ENCODE measurements around the gene RASAL2.
A peak's percentile ranks its signal among the peaks of the same experiment; 100 is the strongest.
"Not testable (repeated sequence)": the region's sequence is repeated elsewhere in the genome, so short reads cannot be mapped to it uniquely, and the experiment has no call there.

The RASAL2 gene

DNA sequence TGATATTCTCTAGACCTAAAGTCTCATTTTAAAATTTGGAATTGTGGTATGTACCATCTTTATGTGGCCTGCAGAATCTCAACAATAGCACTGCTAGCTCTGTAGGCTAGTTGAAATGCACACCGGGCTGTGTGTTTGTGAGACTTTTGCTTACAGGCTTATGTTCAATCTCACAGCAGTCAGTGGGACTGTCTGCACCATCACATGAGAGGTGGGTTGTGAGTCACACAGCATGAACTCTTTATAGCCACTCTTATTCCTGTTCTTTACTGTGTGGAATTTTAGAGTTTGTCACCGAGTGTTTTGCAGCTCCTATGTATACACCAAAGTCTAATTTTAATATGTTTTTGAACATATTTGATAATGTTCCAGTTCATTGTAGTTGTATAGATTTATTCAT lies 74.6 kb downstream of the RASAL2 start:
- no peak for DNase-seq

DNA sequence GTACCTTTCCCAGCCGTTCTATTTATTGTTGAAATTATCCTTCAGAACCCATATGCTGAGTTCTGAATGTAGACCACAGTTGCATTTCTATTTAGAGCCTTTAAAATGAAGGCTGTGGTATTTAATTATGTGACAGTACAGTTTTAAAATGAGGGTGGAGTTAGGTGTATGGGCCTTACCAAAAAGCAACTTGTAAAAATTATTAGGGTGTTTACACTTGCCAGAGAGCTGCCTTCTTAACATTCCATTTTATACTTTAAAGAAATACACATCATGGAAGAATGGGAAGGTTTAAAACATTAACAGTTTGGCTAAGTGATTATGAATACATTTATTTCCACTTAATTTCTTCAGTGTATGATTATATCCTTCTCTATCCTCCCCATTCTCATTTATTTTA lies 75.7 kb downstream of the RASAL2 start:
- DNase-seq = no peak

DNA sequence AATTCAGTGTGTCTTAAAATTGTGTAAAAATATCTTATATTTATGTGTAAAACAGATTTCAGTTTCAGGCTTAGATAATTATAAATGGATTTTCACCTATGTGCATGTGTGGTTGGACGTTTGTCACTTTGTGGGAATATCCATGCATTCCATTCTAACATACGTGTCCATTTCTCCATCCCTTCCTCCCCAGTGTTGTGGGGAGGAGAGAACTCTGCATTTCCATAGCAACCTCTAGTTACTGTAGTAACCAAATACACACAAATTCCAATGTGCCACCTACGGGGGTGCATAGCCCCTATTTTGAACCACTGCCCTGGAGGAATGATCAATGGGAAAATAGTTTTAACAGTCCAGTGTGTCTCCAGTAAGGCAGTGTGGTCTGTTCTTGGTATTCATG lies 79.0 kb downstream of the RASAL2 start:
- DNase-seq = no peak

DNA sequence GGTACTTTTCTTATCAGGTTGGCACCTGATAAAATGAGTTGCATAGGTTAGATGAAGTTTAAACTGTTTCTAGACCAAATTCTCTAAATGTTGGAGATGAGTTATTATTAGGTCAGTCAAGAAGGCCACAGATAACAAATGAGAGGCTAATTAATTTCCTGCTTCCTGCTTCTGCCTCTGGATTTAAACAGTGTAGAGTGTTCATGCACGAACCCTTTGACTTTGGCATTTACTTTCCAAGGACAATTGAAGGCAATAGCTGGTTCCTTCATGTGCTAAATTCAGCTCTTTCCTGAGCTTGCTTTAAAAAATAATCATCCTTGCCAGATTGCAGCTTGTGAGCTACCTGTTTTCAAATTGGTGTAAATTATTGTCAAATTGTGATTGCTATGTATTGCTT lies 80.6 kb downstream of the RASAL2 start:
- DNase-seq = no peak

DNA sequence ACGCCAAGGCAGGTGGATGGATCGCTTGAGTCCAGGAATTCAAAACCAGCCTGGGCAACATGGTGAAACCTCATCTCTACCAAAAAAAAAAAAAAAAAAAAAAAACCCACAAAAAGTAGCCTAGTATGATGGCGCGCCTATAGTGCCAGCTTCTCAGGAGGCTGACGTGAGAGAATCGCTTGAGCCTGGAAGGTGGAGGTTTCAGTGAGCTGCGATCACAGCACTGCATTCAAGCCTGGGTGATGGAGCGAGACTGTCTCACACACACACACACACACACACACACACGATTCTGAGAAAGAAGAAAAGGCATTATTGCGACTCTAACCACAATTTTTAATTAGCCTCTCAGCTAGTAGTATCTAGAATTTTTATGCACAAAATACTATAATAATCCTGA lies 86.5 kb downstream of the RASAL2 start:
- DNase-seq = no peak

DNA sequence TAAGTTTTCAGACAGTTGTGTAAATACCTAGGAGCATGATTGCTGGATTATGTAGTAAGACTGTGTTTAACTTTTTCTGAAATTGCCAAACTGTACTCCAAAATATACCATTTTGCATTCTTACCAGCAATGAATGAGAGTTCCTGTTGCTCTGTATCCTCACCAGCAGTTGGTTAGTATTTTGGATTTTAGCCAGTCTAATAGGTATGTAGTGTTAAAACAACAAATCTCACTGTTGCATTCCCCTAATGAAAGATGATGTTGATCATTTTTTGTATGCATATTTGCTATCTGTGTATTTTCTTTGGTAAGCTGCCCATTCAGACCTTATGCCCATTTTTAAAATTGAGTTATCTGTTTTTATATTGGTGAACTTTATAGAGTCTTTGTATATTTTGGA lies 89.9 kb downstream of the RASAL2 start:
- DNase-seq = no peak

DNA sequence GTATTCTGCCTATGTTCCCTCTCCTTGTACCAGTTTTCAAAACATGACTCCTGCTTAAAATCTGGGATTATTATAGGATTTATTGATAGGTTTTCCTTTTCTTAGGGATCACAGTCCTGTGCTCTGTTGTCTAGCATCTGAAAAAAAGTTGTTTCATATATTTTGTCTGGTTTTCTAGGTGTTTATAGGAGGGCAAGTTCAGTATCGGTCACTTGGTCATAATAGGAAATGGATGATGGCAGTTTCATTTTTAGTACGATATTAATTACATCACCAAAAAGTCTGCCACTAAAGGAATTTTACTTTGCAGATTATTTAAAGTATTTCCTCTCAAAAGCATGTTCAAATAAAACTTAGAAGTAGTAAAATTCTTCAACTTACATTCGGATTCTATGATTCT lies 94.4 kb downstream of the RASAL2 start:
- no peak for DNase-seq

DNA sequence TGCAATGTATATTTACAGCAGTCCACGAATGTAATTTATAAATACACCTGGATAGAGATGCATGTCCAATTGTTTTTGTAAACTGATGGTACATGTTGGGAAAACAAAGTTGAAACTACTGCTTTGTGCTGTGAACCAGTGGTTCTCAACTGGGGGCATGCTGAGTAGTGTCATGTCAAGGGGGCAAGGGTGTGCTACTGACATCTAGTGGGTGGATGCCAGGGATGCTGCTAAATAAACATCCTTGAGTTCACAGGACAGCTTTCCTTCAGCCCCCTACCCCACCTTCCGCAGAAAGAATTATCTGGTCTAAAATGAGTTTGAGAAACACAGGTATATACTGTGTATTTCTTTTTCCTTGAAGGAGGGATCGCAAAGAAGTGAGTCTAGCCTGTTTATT lies 95.9 kb downstream of the RASAL2 start:
- no peak for DNase-seq

DNA sequence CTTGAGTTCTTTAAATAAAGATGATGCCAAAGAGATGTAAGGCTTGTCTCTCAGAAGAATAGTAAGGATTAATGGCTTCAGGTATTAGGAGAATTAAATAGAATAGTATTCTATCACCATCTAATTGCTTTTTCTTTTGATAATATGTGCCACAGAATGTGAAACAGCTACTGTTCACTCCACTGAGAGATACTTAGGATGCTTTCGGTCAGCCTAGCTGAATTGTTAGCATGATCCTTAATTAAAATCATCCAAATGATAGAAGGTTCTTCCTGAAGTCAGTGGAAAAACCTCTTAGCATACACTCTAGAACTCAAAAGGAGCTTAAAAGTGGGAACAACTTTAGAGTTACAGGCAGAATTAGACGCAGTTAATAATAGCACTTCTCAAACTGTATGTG lies 97.0 kb downstream of the RASAL2 start:
- DNase-seq = no peak

DNA sequence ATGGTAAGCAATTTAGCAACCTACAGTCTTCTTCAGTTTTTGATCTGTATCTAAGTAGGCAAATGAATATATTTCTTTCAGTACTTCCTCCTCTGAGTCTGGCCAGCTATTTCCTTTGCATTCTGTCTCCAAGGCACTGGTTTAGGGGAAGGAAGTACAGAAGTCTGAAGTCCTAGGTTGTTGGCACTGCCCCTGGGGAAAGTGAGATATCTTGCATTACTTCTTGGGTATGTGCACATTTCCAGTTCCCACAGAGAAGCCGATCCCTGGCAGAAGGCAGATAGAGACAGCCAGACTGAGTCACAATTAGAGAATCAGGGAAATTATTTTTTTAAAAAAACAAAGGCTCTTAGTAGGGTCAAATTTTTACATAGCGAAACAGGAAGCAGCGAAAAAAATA lies 98.8 kb downstream of the RASAL2 start:
- no peak for DNase-seq

DNA sequence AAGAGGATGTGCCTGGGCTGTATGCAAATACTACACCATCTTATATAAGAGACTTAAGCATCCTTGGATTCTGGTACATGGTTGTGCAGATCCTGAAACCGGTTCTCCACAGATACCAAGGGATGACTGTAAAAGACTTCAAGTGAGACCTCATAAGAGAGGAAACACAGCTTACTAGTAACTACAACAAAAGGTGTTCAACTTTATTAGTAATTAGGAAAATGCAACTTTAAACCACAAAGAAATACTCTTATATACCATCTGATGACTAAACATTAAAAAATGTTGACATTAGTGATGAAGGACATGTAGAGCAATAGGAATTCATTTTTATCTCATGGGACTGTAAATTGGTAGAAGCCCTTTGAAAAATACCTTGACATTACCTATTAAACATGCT lies 102.7 kb downstream of the RASAL2 start:
- no peak for DNase-seq

DNA sequence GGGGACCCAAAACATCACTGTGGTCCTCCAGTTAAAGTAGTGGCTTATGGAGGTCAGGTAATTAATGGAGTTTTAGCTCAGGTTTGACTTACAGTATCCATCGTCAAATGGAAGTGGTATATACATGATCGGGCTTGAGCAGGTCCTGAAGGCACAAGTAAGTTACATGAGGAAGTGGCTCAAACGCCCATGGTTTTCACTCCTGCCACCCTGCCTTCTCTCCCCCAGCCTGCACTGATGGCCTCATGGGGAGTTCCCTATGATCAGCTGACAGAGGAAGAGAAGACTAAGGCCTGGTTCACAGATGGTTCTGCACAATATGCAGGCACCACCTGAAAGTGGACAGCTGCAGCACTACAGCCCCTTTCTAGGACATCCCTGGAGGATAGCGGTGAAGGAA lies 108.2 kb downstream of the RASAL2 start:
- DNase-seq = not testable (repeated sequence)

DNA sequence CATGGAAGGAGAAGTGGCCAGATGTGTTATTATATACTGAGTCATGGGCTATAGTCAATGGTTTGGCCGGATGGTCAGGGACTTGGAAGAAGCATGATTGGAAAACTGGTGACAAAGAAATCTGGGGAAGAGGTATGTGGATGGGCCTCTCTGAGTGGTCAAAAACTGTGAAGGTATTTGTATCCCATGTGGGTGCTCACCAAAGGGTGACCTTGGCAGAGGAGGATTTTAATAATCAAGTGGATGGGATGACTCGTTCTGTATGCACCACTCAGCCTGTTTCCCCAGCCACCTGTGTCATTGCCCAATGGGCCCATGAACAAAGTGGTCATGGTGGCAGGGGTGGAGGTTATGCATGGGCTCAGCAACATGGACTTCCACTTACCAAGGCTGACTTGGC lies 108.6 kb downstream of the RASAL2 start:
- not testable (repeated sequence) for DNase-seq

DNA sequence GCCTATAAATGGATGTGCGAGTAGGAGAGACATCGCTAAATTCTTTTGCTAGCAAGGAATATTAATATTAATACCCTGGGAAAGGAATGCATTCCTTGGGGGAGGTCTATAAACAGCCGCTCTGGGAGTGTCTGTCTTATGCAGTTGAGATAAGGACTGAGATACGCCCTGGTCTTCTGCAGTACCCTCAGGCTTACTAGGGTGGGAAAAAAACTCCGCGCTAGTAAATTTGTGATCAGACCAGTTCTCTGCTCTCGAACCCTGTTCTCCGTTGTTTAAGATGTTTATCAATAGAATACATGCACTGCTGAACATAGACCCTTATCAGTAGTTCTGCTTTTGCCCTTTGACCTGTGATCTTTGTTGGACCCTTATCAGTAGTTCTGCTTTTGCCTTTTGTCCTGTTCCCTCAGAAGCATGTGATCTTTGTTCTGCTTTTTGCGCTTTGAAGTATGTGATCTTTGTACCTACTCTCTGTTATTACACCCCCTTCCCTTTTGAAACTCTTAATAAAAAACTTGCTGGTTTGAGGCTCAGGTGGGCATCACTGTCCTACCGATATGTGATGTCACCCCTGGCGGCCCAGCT lies 114.5 kb downstream of the RASAL2 start:
- DNase-seq = not testable (repeated sequence)

DNA sequence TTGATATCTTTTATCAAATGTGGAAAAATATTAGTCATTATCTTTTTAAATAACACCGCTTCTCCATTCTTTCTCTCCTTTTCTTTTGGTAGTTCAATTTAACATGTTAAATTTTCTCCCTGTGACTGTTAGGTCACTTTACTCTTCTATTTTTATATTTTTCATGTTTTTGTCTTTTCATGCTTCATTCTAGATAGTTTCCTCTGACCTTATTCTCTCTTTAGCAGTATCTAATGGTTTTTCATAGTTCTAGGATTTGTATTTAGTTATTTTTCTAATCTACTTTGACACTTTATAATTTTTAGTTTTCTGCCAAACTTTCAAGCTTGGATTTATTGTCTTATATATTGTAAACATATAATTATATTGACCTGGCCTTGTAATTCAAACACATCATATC lies 116.0 kb downstream of the RASAL2 start:
- DNase-seq = no peak

DNA sequence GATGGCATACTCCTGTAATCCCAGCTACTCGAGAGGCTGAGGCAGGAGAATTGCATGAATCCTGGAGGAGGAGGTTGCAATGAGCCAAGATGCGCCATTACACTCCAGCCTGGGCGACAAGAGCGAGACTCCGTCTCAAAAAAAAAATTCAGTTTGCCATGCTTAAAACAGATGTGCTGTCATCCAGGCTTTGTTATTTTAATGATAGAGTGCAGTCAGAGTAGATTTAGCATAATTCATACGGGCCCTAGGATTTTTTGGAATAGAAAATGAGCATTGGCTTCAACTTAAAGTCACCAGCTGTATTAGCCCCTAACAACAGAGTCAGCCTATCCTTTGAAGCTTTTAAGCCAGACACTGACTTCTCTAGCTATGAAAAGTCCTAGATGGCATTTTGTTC lies 124.6 kb downstream of the RASAL2 start:
- DNase-seq = no peak

DNA sequence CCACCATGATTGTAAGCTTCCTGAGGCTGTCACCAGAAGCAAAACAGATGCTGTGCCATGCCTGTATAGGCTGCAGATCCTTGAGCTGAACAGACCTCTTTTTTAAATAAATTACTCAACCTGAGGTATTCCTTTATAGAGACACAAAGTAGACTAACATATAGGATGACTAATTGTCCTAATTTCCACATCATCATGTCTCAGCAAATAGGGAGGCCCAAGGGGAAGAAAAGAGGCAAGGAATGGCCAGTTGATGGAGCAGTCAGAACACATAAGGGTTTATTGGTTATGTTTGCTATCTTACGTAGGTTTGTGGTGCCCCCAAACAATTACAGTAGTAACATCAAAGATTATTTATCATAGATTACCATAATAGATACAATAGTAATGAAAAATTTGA lies 126.2 kb downstream of the RASAL2 start:
- DNase-seq = no peak

DNA sequence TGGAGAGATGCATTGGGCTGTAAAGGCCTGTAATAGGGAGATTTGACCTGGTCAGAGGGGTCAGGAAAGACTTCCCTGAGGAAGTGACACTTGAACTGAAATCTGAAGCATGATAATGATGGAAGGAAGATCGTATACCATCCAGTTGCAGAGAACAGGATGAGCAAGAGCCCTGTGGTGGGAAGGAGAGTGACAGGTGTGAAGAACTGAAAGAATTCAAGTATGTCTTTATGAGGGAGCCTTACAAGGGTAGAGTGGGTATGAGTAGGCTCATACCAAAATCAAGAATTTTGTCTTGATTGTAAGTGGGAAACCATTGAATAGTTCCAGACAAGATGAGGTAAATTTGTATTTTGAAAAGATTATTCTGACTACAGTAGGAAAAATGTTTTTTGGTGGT lies 129.4 kb downstream of the RASAL2 start:
- DNase-seq = no peak

DNA sequence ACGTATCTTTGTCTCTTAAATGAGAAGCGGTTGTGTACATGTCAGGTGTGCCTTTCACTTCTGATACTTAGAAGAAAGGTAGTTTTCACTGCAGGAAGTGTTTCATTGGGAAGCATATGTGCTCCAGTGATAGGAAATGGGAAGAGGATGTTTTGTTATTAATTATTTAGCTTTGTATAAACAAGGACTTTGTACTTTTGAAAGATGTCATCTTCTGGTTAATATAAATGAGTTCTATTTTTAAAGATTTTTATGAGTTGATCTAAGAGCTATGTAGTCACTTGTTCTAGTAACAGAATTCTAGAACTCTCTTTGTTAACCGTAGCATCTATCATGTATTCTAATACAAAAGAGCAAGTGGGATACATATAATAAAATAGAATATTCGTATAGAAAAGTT lies 130.5 kb downstream of the RASAL2 start:
- no peak for DNase-seq

DNA sequence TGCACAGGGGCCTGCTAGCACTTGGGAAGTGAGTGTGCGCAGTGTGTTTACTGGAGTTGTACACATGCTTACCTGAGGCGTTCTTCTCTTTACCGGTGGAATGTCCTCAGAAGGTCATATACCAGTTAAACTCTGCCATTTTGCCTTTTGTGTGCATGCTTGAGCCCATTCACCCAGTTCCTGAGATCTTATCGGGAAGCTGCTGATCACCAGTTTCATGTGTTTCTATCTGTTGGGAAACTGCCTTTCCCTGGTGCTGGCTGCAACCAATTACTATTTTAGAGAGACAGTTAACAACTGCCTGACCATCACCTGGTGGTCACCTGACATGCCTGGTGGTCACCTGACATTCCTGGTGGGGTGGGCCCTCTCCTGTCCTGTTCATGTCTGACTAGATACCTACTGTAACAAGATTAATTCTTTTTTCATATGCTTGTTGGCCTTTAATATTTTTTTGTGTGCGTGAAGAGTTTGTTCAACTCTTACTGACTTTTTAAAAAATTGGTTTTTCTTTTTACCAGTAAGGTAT lies 137.0 kb downstream of the RASAL2 start:
- DNase-seq = no peak

DNA sequence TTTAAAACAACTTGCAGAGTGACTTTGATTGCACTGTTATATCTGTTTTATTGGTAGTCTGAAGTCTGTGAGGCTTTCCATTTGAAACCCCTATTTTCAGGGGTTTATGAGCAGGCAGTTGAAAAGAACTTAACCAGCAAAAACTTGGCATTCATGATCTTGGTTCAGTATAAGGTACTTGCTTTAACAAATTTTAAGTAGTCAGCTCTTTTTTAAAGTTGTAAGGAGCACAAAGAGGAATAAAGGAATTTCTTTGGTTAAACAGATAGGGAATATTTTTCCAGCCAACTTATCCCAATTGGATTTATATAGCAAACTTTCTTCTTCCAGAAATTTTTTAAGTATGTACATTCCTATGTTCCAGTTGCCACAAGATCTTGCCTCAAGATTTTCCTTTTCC lies 138.2 kb downstream of the RASAL2 start:
- DNase-seq = no peak

DNA sequence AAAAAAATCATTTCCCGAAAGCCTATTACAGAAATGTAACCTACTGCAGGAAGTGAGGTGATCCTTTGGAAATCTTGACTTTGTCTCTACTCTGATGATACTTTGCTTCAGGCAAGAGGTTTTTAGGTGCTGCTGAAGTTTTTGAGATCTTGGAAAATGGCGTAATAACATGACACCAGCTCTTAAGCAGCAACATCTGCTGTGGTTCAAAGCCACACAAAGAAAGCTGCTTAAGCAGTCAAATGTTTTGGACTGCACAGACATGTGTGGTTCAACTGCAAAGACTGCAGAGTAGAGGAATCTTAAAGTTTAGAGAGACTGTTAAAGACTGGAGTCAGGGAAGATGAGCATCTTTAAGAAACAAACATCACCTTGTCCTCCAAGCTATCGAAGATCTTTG lies 139.0 kb downstream of the RASAL2 start:
- DNase-seq = no peak

DNA sequence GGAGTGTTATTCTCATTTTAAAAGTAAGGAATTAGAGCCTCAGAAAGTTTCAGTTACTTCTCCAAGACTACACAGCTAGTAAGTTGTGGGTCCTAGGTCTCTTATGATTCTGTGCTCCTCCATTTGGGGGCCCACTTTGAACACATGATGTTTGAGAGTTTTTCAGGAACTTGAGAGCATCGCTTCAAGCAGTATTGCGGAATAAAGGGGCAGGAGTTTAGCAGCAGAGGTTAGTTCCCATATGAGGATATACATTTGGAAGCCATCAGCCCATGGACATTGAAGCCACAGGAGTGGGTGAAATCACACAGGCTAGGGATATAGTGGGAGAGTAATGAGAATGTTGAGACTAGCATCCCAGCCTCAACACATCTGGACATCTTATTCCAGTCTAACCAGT lies 143.2 kb downstream of the RASAL2 start:
- DNase-seq = no peak

DNA sequence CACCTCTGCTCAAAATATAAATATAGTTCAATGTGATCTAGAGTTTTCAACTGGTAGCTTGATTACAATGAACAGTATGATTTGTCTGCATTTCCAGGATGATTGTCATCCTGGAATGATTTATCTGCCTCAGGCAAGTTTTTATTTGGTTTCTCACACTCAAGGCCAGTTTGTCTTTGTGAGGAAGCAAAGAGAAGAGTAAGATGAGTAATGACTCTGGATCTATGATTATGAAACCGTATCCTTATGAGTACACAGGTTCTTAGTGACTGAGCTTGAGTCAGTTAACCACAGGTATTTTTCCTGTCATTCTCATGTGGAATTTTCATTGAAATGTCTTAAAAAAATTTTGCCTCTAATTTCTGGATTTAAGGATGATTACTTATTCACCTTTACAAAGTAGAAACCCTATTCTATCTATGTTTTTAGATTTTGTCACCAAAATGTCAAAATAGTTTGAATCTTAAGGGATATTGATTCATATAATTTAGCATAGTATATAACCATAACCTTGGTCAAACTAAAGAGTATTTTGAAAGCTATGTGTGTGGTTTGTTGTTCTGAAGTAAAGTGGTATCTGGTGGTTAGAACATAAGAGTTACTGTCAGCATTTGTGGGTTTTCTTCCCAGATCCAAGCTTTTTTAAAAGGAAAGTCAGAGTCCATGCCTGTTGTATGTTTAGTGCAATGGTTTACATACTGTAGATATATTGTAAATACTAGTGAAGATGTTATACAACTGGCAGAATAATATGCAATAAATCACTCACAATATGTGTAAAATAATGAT lies 145.0 kb downstream of the RASAL2 start:
- peak; percentile 0 for DNase-seq

DNA sequence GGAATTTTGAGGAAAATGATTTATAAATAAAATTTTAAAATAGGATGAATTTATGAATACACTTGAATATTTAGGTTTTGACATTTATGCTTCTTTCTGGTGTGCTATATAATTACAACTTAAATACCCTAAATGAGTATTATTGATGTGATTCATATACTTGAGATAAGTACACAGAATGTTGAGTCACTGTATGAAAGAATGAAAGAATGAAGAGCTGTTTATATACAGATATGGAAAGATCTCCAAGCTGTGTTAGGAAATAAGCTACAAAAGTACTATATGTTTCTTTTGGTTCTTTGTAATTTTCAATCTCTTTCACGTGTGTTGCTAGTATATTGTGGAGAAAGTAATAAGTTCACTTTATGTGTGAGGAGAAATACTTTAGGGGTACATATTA lies 147.2 kb downstream of the RASAL2 start:
- DNase-seq = no peak

Measured in activated CD4-positive, alpha-beta T cell treated with anti-CD3 and anti-CD28 coated beads, Interleukin-2, amount 50 U/mL, for 16 hours (primary cell).